ENCODE measurements around the gene LRP11.

- TF ChIP-seq, protein P1, sequence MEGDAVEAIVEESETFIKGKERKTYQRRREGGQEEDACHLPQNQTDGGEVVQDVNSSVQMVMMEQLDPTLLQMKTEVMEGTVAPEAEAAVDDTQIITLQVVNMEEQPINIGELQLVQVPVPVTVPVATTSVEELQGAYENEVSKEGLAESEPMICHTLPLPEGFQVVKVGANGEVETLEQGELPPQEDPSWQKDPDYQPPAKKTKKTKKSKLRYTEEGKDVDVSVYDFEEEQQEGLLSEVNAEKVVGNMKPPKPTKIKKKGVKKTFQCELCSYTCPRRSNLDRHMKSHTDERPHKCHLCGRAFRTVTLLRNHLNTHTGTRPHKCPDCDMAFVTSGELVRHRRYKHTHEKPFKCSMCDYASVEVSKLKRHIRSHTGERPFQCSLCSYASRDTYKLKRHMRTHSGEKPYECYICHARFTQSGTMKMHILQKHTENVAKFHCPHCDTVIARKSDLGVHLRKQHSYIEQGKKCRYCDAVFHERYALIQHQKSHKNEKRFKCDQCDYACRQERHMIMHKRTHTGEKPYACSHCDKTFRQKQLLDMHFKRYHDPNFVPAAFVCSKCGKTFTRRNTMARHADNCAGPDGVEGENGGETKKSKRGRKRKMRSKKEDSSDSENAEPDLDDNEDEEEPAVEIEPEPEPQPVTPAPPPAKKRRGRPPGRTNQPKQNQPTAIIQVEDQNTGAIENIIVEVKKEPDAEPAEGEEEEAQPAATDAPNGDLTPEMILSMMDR (conservative IDR thresholded peaks at IDR 0.05; ENCODE audit: low read length): no peak
- no peak for TF ChIP-seq EZH2phosphoT487 (IDR thresholded peaks at IDR 0.05; ENCODE audit: borderline replicate concordance)
Observed at GRCh38 chr6:149771185-149771584, 93.0 kb downstream of the LRP11 start.
